A673 (cell line): ENCODE data around the gene ZC3H18. TPM values are rescaled to one million over a fixed set of nuclear protein-coding genes. Genes with fewer than 3 reads are reported as not detected.
"Not testable (repeated sequence)": the region's sequence is repeated elsewhere in the genome, so short reads cannot be mapped to it uniquely, and the experiment has no call there.

Source experiments
- BruUV-seq: library from RNA; stranded (reverse); fragments of 400-500 nt; replicated peaks from 2 replicates; lab custom pipeline; 2021; lab: Mats Ljungman, UMichigan
- CTCF ChIA-PET: fragments of 300-600 bp; sonication (Branson Sonifier 250); formaldehyde crosslinking; loops from one replicate; lab custom pipeline; 2022; ENCODE audit warnings: antibody characterized with exemption; lab: Charles Lee
- POLR2A ChIA-PET: fragments of 300-600 bp; sonication (Branson Sonifier 250); formaldehyde crosslinking; loops from one replicate; lab custom pipeline; 2022; ENCODE audit warnings: antibody characterized with exemption; ENCODE audit not compliant: low non-redundant PET; lab: Charles Lee
- DNase-seq: peaks from one replicate; pipeline ENCODE4 v3.0.0-alpha.2; 2015; ENCODE audit warnings: low spot score
- H3K27ac ChIP-seq: fragments of 200-600 bp; sonication (generic); 2 replicates; pipeline ENCODE4 v1.5.1; 2016; ENCODE audit warnings: mixed run types, low read depth, mild to moderate bottlenecking, mixed read lengths, antibody characterized with exemption, low read length; ENCODE audit not compliant: poor library complexity, severe bottlenecking
- H3K27me3 ChIP-seq: fragments of 200-600 bp; sonication (generic); replicated peaks from 2 replicates; pipeline ENCODE4 v1.6.1; 2017; ENCODE audit warnings: mixed run types, low read depth, mild to moderate bottlenecking, mixed read lengths, antibody characterized with exemption, low read length; ENCODE audit not compliant: insufficient read depth, poor library complexity
- H3K36me3 ChIP-seq: fragments of 200-600 bp; sonication (generic); 2 replicates; pipeline ENCODE4 v1.6.1; 2016; ENCODE audit warnings: mixed run types, mild to moderate bottlenecking, mixed read lengths, antibody characterized with exemption, low read length; ENCODE audit not compliant: insufficient read depth, poor library complexity, severe bottlenecking
- H3K4me1 ChIP-seq: fragments of 200-600 bp; sonication (generic); 2 replicates; pipeline ENCODE4 v1.6.1; 2017; ENCODE audit warnings: mixed run types, mild to moderate bottlenecking, mixed read lengths, antibody characterized with exemption, low read length; ENCODE audit not compliant: insufficient read depth, poor library complexity, severe bottlenecking
- H3K4me3 ChIP-seq: fragments of 200-600 bp; sonication (generic); 2 replicates; pipeline ENCODE4 v1.5.1; 2016; ENCODE audit warnings: low read depth, mixed run types, mild to moderate bottlenecking, mixed read lengths, low read length; ENCODE audit not compliant: poor library complexity, severe bottlenecking
- H3K9me3 ChIP-seq: fragments of 200-600 bp; sonication (generic); 2 replicates; pipeline ENCODE4 v1.6.1; 2016; ENCODE audit warnings: mixed run types, low read depth, mild to moderate bottlenecking, mixed read lengths, antibody characterized with exemption, low read length; ENCODE audit not compliant: poor library complexity, severe bottlenecking
- CTCF ChIP-seq: fragments of 300-800, 200-600 bp; sonication (generic); conservative IDR thresholded peaks from 2 replicates; pipeline ENCODE4 v1.5.1; 2017; ENCODE audit warnings: low read depth, mild to moderate bottlenecking, antibody characterized with exemption, low read length, moderate library complexity, mixed read lengths
- EZH2 ChIP-seq: fragments of 200-600 bp; sonication (generic); IDR thresholded peaks from 2 replicates; pipeline ENCODE4 v1.6.1; 2017; ENCODE audit warnings: borderline replicate concordance, low read depth, mild to moderate bottlenecking, mixed read lengths, antibody characterized with exemption, low read length; ENCODE audit not compliant: poor library complexity, severe bottlenecking
- intact Hi-C: fragments of 100-400 bp; cut with micrococcal nuclease; formaldehyde crosslinking; loops from one replicate; pipeline ENCODE4 v1.10.0; 2022; ENCODE audit not compliant: unreplicated experiment
- total RNA-seq: library from RNA; stranded (reverse); gene quantifications from 2 replicates; pipeline ENCODE4 v1.2.3, GENCODE V29; 2021

ZC3H18 gene
- total RNA-seq, 1 experiment from 2014 or later = 83.4 TPM

GRCh38 chr16:88665570-88665969 is 95.4 kb downstream of the ZC3H18 start:
- Histone ChIP-seq H3K9me3 (no peaks in the 10 kb centered on the region), H3K4me3 (no peak overlapping the region), H3K4me1 (no peaks in the 10 kb centered on the region), H3K27ac (no peak overlapping the region), H3K36me3 (no peaks in the 10 kb centered on the region), H3K27me3 (no peaks in the 10 kb centered on the region)
- BruUV-seq = no TSS peak
- TF ChIP-seq CTCF (no peak), EZH2 (no peak)
- intact Hi-C loops = no loop called here
- POLR2A ChIA-PET = no interaction called here
- DNase-seq = no peak
- CTCF ChIA-PET = no interaction called here

- BruUV-seq = no TSS peak
- intact Hi-C loops = no loop called here
Observed at GRCh38 chr16:88667461-88667860, 97.3 kb downstream of the ZC3H18 start.

GRCh38 chr16:88669493-88669892 is 99.3 kb downstream of the ZC3H18 start:
- H3K27ac ChIP-seq, POLR2A ChIA-PET, H3K36me3 ChIP-seq, intact Hi-C loops, H3K27me3 ChIP-seq, H3K4me3 ChIP-seq, CTCF ChIA-PET, H3K4me1 ChIP-seq, BruUV-seq, DNase-seq, H3K9me3 ChIP-seq: not testable (repeated sequence)

More at GRCh38 chr16:88667461-88667860, 97.3 kb downstream of the ZC3H18 start:
- no peak for DNase-seq
- H3K4me3 ChIP-seq = no peak overlapping the region
- no peaks in the 10 kb centered on the region for H3K27me3 ChIP-seq
- CTCF ChIA-PET = no interaction called here
- H3K4me1 ChIP-seq = no peaks in the 10 kb centered on the region
- no peaks in the 10 kb centered on the region for H3K9me3 ChIP-seq
- H3K36me3 ChIP-seq = no peaks in the 10 kb centered on the region
- TF ChIP-seq EZH2 (no peak), CTCF (no peak)
- no peak overlapping the region for H3K27ac ChIP-seq
- POLR2A ChIA-PET = no interaction called here

- Histone ChIP-seq H3K27me3 (no peaks in the 10 kb centered on the region), H3K36me3 (no peaks in the 10 kb centered on the region), H3K9me3 (no peaks in the 10 kb centered on the region), H3K4me3 (no peak overlapping the region), H3K27ac (peak overlapping the region; percentile 23), H3K4me1 (no peaks in the 10 kb centered on the region)
- no peak for DNase-seq
- ChIA-PET POLR2A (no interaction called here), CTCF (no interaction called here)
- no TSS peak for BruUV-seq
- intact Hi-C loops = no loop called here
- TF ChIP-seq CTCF = no peak
- no peak for TF ChIP-seq EZH2
Observed at GRCh38 chr16:88669980-88670379, 99.8 kb downstream of the ZC3H18 start.
